ENCODE data around the gene GPR176.

DNA sequence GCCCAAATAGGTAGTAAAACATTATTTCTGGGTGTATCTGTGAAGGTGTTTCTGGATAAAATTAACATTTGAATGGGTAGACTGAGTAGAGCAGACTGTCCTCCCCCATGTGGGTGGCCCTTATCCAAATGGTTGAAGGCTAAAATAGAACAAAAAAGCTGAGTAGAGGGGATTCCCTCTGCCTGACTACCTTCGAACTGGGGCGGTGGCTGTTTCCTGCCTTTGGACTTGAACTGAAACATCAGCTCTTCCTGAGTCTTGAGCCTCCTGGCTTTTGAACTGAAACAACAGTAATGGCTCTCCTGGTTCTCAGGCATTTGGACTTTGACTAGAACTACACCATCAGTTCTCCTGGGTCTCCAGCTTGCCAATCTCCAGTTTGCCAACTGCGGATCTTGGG is 4.4 kb upstream of the GPR176 start:
- TF ChIP-seq CTCF (conservative IDR thresholded peaks at IDR 0.05; ENCODE audit: low read length) (no peak), EZH2phosphoT487 (IDR thresholded peaks at IDR 0.05; ENCODE audit: borderline replicate concordance, low read depth, low read length) (no peak)

All from OCI-LY7 (cell line).